HG02759 (cell line): Measurements from ENCODE around the gene NRCAM.
A peak's percentile ranks its signal among the peaks of the same experiment; 100 is the strongest.

Experiments
- ATAC-seq: cut with Tn5 transposase; IDR thresholded peaks from one replicate; pipeline ENCODE4 v1.9.1; 2021; ENCODE audit warnings: mild to moderate bottlenecking, moderate library complexity; ENCODE audit not compliant: unreplicated experiment

The NRCAM gene

DNA sequence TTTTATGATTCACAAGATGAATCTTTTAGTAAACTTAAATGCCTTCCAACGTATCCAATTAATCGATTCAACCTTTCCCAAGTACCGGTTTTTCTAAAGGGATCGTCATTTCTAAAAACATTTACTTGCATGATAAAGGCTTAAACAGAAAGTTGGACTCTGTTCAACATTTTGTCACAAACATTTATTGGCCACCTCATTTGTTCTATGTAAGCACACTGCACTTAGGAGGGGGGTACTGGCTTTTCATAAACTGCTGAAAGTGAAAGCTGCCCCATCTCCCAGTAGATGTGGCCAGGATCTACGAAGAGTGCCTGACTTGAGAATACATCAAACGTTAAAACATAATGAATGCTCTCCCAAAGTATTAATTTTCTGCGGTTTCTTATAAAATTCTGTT, 288.8 kb downstream of the NRCAM start:
- ATAC-seq = no peak

DNA sequence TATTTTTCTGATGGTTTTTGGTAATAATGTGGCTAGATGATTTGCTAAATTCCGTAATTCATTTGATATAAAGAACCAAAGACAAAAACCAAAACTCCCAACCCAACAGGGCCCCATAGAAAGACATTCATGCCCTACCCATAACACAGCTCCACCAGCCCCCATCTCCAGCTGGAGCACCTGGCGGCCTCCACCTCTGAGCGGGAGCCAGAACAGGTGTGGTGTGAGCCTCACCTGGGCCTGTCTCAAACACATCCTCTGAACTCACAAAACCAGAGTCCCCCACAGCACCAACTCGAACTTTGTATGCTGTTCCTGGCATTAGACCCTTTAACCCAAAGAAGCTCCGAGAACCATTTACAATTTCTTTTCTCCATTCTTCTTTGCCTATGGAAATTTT, 289.5 kb downstream of the NRCAM start:
- no peak for ATAC-seq

DNA sequence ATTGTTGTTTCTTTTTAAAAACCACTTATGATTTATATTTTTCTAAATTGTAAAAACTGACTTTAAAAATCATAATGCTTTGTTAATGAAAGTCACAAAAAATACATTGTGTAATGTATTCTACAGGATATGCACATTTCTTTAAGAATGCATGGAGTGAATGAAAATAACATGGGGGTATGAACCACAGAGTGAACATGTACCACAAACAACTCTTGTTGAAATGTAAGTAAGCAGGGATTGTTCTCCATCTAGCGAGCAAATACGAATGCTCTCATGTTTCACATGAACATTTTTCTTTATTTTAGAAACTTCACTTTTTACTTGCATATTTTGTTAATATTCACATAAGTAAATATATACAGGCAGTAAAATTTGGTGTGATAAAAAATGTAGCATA, 290.5 kb downstream of the NRCAM start:
- no peak for ATAC-seq

DNA sequence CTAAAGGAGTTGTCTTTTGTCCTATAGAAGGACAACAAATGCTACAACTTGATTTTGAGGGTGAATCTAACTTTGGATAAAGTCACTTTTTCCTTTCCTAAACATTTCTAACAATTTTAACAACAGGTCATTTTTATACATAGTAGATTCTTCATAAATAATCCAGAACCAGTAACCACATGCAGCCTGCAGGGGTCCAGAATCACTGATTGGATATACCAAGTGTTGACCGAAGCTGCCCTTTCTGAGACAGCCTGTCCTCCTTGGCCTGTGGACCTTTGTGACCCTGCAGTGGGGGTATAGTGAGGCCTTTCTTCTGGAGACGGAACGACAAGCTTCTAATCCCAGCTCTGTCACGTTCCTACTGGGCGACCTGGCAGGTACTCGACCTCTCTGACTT, 291.3 kb downstream of the NRCAM start:
- ATAC-seq = no peak

DNA sequence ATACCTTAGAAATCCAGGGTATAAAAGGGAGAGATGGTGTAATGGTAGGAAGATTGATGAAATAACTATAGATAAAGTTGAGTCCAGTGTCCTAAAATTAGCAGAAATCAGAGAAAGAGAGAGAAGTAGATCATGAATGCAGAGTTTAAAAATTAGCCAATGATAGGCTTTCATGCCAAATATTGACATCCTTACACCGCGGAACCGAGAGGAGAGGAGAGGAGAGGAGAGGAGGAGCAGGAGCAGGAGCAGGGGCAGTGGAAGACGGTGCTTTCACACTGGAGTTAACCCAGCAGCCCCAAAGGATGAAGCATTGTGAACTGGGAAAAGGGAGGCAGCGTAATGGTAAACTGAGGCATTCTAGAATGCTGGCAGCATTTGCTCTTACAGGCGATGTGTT, 291.9 kb downstream of the NRCAM start:
- no peak for ATAC-seq

DNA sequence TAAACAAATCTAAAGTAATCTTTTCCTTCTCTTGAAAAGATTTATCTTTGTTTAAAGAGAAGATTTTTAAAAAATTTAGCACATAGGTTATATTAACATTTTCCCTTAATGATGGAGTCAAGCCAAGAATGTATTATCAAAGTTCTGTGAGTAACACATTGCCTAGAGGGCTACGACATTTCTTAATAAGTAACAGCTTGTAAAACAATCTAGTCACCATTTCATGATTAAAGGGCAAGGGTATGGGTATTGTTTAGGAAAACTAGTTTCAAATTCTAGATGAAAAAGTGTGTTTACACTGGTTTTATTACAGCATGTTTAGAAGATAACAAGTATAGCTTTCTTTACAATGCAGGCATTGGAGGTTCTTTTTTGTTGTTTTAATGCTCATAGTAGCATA, 297.5 kb downstream of the NRCAM start:
- ATAC-seq = no peak

DNA sequence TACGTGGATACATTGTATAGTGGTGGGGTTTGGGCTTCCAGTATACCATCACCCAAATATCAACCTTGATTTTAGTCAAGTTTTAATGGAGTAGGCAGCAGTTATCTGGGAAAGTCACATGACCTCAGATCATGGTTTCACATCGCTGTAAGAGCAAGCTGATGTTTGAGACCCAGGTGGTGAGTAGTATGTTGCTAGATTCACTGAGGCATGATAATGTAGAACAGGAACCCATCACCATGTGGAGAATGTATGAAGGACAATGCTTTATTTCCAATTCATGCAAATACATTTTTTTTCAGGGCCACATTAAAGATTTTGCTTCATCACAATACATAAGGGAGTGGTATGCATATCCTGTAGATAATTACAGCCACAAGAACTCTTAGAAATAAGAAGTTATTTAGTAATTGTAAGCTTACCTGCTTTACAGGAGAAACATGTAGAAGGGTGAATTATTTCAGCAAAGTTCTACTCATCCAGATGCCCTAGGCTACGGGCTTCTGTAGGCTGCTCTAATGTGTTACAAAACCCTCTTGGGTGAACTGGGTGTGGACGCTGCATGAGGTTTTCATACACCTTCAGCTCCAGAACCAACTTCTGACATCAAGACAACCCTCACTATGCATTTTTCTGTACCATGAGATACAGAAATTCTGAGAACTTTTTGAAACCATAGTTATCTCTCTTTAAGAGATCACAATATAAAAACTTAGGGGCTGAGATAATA, 298.5 kb downstream of the NRCAM start:
- no peak for ATAC-seq

DNA sequence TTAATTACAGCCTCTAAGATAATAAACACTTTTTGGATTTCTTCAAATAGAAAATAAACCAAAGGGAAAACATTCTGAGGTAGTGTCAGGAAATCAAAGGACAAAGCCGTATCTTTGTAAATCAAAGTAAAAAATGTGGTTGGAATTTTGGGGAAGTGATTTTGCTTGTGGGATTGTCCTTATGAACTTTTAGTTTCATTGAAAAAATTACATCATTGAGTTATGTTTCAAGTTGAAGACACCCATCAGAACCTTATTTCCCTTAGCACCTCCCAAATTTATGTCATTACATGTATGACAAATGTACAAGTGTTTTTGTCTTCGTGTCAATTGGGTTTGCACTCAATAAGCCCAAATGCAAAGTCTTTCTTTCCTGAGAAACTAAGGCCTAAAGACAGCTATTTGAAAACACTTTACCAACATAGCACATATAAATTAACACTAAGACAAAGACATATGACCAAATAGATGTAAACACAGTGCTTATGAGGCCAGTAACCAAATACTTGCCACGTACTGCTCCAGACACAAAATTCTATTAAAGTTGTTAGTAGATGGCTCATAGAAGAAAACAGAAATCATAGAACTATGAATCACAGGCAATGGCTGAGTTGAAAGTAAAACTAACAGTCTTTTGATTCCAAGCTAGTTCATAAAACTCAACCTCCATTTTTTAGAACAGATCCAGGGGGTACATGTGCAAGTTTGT, 299.2 kb downstream of the NRCAM start:
- no peak for ATAC-seq

DNA sequence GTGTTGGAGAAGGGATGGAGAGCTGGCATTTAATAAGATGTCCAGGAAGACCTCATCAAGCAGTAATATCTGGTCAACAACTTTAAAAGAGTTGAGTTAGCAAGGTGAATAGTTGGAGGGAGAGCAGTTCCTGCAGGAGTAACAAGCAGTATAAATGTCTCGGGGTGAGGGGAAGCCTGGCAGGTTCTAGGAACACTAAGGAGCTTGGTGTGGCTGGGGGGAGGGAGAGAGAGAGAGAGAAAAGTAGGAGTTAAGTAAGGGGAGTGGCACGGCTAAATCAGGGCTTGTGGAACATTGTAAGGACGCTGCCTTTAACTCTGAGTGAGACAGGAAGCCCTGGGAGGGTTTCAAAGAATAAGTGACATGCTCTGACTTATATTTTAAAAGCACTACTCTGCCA, 304.0 kb downstream of the NRCAM start:
- no peak for ATAC-seq

DNA sequence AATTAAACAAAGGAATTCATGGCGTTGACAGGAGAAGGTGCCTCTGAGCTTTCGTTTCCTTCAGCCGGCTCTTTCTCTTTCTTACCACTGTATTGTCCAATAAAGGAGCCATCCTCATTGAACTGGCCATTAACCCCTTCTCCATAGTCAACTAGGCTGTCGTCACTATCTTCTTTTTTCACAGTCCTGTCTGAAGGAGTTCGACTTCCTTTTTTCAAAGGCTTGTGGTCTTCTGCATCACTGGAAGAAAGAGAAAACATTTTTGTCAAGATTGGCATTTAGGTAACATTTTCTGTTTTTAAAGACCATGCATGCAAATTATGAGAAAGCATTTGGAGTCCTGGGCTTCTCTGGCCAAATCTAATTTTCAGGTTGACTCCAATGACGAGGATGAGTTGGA, 306.3 kb downstream of the NRCAM start:
- ATAC-seq = no peak

DNA sequence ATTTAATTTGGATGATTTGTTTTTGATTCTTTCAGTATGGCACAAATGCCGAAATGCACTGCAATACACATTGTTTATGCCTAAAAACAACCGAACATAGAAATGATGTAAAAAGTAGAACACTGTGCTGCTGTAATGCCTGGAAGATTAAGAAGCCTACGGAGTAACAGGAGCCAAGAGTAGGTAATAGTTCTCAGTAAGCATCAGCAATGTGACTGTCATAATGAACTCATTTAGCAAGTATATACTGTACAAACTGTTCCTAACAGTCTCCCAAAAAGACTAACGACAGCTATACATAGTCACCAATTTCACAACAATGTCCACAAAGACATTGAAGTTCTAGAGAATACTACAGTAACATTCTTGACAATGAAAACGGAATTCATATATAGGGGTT, 307.1 kb downstream of the NRCAM start:
- no peak for ATAC-seq

DNA sequence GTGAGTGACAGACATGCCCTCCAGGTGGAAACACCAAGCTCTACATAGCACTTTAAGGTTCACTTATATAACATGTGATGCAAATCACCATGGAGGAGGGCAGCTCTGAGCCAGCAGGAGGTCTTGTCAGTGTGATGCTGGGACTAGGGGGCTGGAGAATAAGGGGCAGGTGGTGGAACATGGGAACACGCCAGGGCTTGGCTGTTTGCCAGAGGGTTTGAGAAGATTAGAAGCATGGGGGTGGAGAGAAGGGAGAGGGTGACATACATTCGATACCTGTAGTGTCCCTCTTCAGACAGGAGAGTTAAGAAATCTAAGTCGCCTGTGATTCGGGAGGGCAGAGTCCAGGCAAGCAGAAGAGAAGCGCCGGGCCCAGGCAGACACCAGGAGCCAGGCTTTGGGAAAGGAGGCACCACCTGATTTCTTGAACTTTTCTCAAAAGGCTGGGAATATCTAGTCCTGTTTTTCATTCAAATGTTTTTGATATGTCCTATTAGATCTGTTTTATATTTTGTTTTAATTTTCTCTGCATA, 309.1 kb downstream of the NRCAM start:
- no peak for ATAC-seq

DNA sequence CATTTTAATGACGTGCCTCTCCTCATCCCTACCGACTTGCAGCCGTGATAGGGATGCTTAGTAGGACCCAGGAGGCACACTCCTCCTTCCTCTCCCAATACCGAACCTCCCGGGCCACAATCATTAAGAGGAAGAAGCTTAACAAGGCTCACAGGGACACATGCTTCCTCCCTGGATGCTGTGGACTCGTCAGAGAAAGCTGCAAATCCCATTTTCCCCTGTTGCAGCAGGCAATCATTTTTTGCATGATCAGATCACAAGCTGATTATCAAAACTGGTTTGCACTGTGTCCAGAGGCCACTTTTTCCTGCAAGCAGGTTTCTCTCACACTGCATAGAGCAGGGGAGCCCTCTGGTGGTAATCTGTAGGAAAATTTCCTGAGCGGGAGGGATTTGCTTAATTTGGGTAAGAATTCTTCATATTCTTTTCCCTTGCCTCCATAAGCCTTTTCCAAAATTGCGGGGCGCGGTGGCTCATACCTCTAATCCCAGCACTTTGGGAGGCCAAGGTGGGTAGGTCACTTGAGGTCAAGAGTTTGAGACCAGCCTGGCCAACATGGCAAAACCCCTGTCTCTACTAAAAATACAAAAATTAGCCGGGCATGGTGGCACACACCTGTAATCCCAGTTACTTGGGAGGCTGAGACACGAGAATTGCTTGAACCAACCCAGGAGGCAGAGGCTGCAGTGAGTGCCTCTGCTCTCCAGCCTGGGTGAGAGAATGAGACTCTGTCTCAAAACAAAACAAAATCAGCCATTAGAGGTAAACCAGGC, 310.0 kb downstream of the NRCAM start:
- ATAC-seq = peak; percentile 54

DNA sequence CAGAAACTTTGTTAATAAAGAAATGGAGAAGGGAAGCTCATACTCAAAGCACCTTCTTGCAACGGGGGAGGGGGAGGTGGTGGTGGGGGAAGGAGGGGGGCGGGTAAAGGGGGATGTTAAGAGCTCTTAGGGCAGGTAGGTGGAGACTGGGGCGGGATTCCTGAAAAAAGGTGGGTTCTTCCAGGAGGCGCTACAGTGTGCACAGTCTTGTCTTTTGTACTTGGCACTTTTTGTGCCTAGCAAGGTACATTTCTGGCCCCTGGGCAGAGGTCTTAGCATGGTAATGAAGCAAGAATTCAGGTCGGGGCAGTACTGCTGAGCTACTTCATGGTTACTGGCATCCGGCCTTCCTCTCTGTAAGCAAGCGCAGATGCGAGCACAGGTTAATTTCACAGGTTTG, 310.8 kb downstream of the NRCAM start:
- no peak for ATAC-seq

DNA sequence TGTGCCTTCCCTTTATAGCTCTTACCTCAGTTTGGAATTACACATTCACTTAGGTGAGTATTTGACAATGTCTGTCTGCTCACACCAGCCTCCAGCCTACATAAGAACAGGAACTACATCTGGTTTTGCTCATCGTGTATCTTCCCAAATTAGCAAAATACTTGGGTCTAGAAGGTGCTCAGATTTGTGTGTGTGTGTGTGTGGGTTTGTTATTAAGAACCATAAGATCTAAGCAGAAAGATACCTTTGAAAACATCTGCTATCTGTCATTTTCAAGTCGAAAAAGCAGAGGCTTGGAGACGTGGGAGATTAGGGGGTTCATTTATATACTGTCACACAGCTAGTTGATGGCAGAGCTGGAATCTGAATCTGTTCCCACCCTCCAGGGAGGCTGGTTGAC, 311.3 kb downstream of the NRCAM start:
- ATAC-seq = no peak

DNA sequence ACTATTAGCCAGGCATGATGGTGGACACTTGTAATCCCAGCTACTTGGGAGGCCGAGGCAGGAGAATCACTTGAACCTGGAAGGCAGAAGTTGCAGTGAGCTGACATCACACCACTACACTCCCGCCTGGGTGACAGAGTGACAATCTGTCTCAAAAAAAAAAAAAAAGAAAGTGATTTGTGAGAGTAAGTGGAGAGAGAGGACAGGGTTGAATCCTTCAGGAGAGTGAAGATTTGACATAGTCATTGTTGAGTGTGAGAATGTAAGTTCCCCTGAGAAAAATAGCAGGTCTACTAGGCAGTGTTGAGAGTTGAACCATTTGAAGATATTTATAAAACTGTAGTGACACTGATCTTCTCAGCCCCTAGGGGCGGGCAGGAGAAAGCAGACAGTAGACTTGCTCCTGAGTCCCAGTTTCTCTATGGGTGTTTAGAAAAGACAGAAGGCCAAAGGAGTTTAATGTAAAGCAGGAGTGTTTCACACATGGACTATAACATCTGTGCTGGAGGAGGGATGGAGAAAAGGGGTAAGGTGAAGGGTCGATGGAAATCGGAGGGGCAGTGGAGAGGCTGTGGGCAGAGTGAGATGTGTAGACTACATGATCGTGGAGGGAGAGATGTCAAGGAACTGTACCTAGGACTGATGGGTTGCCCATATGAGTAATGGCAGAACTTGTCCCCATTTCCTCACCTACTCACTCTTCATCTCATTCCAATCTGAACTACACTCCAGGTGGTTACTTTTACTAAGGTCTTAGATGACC, 312.4 kb downstream of the NRCAM start:
- no peak for ATAC-seq

DNA sequence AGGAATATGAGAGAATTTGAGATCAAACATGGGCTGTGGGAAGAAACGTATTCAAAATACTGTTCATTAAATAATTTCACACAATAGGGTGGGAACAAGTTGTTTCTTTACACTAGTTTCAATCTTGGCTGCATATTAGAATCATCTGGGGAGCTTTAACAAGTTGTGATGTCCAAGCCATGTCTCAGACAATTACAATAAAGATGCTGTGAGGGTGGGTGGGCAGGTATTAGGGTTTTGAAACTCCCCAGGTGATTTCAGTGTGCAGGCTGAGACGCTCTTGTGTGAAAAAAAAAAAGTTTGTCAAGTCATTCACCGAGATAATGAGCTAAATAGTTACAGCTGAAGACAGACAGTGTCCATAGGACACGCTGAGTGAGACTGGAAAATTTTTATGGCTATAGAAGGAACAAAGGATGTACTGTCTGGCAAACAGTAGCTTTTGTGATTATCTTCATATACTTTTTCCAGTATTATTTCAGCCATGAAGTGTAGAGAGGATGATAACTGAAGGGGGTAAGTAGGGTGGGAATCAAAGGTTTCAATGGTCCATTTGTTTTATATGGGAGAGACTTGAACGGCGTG, 313.5 kb downstream of the NRCAM start:
- ATAC-seq = no peak

DNA sequence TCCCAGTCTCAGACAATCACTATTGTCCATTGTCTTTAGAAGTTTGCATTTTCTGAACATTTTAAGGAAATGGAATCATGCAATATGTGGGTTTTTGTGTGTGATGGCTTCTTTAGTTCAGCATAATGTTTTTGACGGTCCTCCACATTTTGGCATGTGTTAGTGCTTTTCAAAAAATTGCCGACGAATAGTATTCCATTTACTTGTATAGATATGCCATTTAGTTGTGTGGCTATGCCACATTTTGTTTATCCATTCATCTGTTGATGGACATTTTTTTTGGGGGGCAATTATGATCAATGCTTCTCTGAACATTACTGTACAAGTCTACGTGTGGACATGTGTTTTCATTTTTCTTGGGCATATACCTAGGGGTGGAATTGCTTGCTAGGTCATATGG, 314.1 kb downstream of the NRCAM start:
- no peak for ATAC-seq

DNA sequence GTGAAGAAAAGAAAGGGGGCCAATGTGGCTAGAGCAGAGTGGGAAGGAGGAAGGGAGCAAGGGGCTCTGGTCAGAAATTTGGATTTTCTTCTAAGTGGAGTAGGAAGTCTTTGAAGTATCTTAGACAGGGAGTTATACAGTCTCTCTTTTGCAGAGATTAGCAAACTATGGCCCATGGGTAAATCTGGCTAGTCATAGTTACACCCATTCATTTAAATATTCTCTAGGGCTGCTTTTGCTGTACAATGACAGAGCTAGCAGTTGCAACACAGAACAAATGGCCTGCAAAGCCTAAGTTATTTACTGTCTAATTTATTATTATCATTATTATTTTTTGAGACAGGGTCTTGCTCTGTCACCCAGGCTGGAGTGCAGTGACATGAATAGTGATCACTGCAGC, 315.6 kb downstream of the NRCAM start:
- ATAC-seq = no peak

DNA sequence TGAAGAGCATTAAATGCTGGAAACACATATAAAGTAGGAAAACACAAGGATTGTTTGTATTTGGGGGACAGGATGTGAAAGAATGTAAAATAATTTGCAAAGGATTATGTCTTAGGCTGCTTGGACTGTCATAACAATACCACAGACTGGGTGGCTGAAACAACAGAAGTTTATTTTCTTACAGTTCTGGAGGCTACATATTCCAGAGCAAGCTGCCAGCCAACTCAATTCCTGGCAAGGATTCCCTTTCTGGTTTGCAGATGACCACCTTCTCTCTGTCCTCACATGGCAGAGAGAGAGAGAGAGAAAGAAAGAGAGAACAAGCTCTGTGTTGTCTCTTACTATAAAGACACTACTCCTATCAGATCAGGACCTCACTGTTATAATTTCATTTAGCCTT, 317.3 kb downstream of the NRCAM start:
- ATAC-seq = no peak

DNA sequence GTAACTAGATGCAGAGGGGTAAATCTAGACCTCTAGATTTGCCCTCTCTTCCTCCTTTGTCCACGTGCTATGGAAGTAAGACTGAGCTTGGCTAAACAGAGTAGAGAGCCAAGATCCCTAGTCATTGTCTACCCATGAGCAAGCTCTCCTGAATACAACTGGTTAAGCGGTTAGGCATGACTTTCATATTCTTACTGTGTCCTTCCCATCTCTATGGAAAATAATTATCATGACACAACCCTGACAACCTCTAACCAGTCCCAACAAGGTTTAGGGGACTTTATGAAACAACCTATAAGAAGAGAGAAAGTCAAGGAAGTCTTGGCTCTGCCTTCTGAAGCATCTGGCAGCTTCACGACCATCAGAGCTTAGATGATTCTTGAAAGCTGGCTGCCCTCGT, 318.2 kb downstream of the NRCAM start:
- no peak for ATAC-seq
